Adrenal gland (tissue), 5 donors: ENCODE data around the gene NANS.

Experiments used
- CTCF ChIP-seq, 6 experiments: fragments of 450-650 bp in 4 of 6; fragments of 200-600 bp in 2 of 6; sonication (generic) in 1 of 6; IDR thresholded peaks; 1 replicate in 5 of 6; 2 replicates in 1 of 6; pipeline versions ENCODE4 v1.5.1 to v1.8.0; 2016 to 2021; ENCODE audit warnings: antibody characterized with exemption in 6 of 6, mild to moderate bottlenecking in 2 of 6, moderate library complexity in 1 of 6
- POLR2A ChIP-seq, 2 donors: fragments of 450-650 bp; IDR thresholded peaks; one replicate each; pipeline ENCODE4 v1.6.1; 2017; ENCODE audit warnings: antibody characterized with exemption in 2 of 2, mild to moderate bottlenecking in 2 of 2, moderate library complexity in 1 of 2
- donor health status: DM: no; HTN: no; CAD: no.

DNA sequence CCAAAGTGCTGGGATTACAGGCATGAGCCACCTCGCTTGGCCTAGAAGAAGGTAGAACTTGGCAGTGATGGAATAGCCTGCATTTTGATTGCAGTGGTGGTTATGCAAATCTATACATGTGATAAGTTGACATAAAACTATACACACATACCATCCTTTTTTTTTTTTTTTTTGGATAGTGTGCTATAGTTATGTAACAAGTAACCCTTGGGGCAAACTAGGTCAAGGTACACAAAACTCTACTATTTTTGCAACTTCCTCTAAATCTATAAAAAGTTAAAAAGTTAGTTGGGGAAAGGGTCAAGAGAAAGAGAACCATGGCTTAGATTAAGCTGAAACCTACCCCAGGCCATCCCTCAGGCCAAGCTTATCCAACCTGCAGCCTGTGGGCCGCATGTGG lies 51.4 kb downstream of the NANS start:
- TF ChIP-seq CTCF (IDR thresholded peaks at IDR 0.05): no peak
- no peak for TF ChIP-seq POLR2A (IDR thresholded peaks at IDR 0.05)
